Measurements from ENCODE around the gene EPHB2.

EPHB2 gene

DNA sequence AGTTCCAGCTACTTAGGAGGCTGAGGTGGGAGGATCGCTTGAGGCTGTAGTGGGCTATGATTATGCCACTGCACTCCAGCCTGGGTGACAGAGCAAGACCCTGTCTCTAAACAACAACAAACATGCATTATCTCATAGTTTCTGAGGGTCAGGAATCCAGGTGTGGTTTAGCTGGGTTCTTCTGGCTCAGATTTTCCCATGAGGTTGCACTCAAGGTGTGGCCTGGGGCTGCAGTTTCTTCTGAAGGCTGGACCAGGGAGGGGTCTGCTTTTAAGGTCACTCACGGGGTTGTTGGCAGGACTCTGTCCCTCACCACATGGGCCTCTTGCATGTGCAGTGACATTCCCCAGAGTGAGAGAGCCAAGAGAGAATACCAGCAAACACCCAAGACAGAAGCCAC lies 77.0 kb downstream of the EPHB2 start:
- no peak overlapping the region for H3K4me3 ChIP-seq (ENCODE audit: low read length)
- H3K9me2 ChIP-seq (replicated peaks; ENCODE audit: insufficient read depth, low read length) = no peaks in the 10 kb centered on the region
- H3K79me2 ChIP-seq (ENCODE audit: low read length) = no peaks in the 10 kb centered on the region
- no peaks in the 10 kb centered on the region for H3K4me1 ChIP-seq (ENCODE audit: low read length)
- H3K4me2 ChIP-seq (ENCODE audit: low read depth, low read length) = no peak overlapping the region
- no peaks in the 10 kb centered on the region for H3K9me3 ChIP-seq (replicated peaks; ENCODE audit: insufficient read depth, low read length)
- H3K27ac ChIP-seq (ENCODE audit: low read length) = no peak overlapping the region
- no peak for DNase-seq
- no peak overlapping the region for H2AFZ ChIP-seq (ENCODE audit: low read length)
- no peaks in the 10 kb centered on the region for H3F3A ChIP-seq (ENCODE audit: insufficient read depth, low read length)
- TF ChIP-seq, protein P1, sequence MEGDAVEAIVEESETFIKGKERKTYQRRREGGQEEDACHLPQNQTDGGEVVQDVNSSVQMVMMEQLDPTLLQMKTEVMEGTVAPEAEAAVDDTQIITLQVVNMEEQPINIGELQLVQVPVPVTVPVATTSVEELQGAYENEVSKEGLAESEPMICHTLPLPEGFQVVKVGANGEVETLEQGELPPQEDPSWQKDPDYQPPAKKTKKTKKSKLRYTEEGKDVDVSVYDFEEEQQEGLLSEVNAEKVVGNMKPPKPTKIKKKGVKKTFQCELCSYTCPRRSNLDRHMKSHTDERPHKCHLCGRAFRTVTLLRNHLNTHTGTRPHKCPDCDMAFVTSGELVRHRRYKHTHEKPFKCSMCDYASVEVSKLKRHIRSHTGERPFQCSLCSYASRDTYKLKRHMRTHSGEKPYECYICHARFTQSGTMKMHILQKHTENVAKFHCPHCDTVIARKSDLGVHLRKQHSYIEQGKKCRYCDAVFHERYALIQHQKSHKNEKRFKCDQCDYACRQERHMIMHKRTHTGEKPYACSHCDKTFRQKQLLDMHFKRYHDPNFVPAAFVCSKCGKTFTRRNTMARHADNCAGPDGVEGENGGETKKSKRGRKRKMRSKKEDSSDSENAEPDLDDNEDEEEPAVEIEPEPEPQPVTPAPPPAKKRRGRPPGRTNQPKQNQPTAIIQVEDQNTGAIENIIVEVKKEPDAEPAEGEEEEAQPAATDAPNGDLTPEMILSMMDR (IDR thresholded peaks at IDR 0.05; ENCODE audit: low read length) = no peak
- TF ChIP-seq EZH2 (optimal IDR thresholded peaks at IDR 0.05; ENCODE audit: low read depth, low read length) = no peak
- TF ChIP-seq EZH2phosphoT487 (IDR thresholded peaks at IDR 0.05; ENCODE audit: low read length) = no peak
- H3K9ac ChIP-seq (ENCODE audit: low read length) = no peak overlapping the region
- H4K20me1 ChIP-seq (ENCODE audit: insufficient read depth, low read length) = no peaks in the 10 kb centered on the region
- H3K36me3 ChIP-seq (replicated peaks; ENCODE audit: insufficient read depth, low read length) = no peaks in the 10 kb centered on the region
- H3K27me3 ChIP-seq (replicated peaks; ENCODE audit: insufficient read depth, low read length) = peaks cover 94% of the 10 kb centered on the region

DNA sequence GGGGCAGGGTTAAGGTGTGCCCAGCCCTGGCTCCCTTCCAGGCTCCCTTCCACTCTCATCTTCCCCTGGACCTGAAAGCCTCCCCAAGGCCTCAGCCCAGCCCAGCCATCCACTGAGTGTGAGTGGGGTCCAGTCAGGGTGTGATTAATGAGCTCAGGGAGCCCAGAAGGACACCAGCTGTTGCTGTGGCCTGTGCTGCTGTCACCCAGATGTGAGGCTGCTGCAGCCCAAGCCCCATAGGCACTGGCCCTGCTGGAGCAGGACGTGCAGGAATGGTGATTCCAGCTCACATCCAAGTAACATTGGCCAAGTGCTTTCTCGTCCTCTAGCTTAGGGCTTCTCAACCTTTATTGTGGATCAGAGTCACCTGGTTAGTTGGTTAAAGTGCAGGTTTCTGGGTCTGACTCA lies 77.6 kb downstream of the EPHB2 start:
- no peaks in the 10 kb centered on the region for H3K79me2 ChIP-seq (ENCODE audit: low read length)
- DNase-seq = no peak
- no peak overlapping the region for H3K4me2 ChIP-seq (ENCODE audit: low read depth, low read length)
- H3K27ac ChIP-seq (ENCODE audit: low read length) = no peak overlapping the region
- no peaks in the 10 kb centered on the region for H3K9me2 ChIP-seq (replicated peaks; ENCODE audit: insufficient read depth, low read length)
- TF ChIP-seq, protein P1 (IDR thresholded peaks at IDR 0.05; ENCODE audit: low read length) = no peak
- no peak for TF ChIP-seq EZH2 (optimal IDR thresholded peaks at IDR 0.05; ENCODE audit: low read depth, low read length)
- TF ChIP-seq EZH2phosphoT487 (IDR thresholded peaks at IDR 0.05; ENCODE audit: low read length) = no peak
- no peaks in the 10 kb centered on the region for H4K20me1 ChIP-seq (ENCODE audit: insufficient read depth, low read length)
- H3K36me3 ChIP-seq (replicated peaks; ENCODE audit: insufficient read depth, low read length) = no peaks in the 10 kb centered on the region
- H3K9me3 ChIP-seq (replicated peaks; ENCODE audit: insufficient read depth, low read length) = no peaks in the 10 kb centered on the region
- H2AFZ ChIP-seq (ENCODE audit: low read length) = no peak overlapping the region
- peaks cover 94% of the 10 kb centered on the region for H3K27me3 ChIP-seq (replicated peaks; ENCODE audit: insufficient read depth, low read length)
- no peak overlapping the region for H3K4me3 ChIP-seq (ENCODE audit: low read length)
- H3F3A ChIP-seq (ENCODE audit: insufficient read depth, low read length) = no peaks in the 10 kb centered on the region
- H3K4me1 ChIP-seq (ENCODE audit: low read length) = no peaks in the 10 kb centered on the region
- no peak overlapping the region for H3K9ac ChIP-seq (ENCODE audit: low read length)

DNA sequence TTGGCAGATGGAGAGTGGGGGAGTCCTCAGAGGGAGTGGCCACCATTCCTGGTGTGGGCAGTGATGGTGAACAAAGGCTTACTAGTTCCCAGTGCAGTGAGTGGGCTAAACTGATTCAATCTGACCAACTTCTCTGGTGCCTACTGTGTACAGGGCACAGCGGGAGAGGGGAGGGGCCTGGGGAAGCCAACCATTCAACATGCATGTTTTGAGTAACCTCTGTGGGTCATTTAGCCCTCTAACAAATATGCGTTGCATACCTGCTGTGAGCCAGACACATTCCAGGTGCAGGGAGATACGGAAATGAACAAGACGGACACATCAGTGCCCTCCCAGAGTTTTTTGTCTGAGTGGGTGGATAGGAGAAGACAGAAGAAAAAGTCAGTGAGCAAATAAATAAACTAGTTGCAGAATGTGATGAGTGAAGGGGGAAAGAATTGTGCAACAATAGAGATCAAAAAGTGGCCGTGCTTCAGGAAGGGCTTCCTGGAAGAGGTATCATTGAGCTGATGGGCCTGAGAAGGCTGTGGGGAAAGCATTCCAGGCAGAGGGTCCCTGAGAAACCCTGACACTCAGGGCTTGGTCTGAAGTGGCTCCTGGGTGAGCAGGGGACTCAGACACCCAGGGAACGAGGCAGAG lies 78.8 kb downstream of the EPHB2 start:
- TF ChIP-seq, protein P1 (IDR thresholded peaks at IDR 0.05; ENCODE audit: low read length) = no peak
- TF ChIP-seq EZH2 (optimal IDR thresholded peaks at IDR 0.05; ENCODE audit: low read depth, low read length) (no peak), EZH2phosphoT487 (IDR thresholded peaks at IDR 0.05; ENCODE audit: low read length) (no peak)
- Histone ChIP-seq H3K9me3 (replicated peaks; ENCODE audit: insufficient read depth, low read length) (no peaks in the 10 kb centered on the region), H3K79me2 (ENCODE audit: low read length) (no peaks in the 10 kb centered on the region), H3K9ac (ENCODE audit: low read length) (no peak overlapping the region), H3F3A (ENCODE audit: insufficient read depth, low read length) (no peaks in the 10 kb centered on the region), H3K4me2 (ENCODE audit: low read depth, low read length) (no peak overlapping the region), H2AFZ (ENCODE audit: low read length) (no peak overlapping the region), H3K27me3 (replicated peaks; ENCODE audit: insufficient read depth, low read length) (peaks cover 94% of the 10 kb centered on the region), H4K20me1 (ENCODE audit: insufficient read depth, low read length) (no peaks in the 10 kb centered on the region), H3K9me2 (replicated peaks; ENCODE audit: insufficient read depth, low read length) (no peaks in the 10 kb centered on the region), H3K27ac (ENCODE audit: low read length) (no peak overlapping the region), H3K36me3 (replicated peaks; ENCODE audit: insufficient read depth, low read length) (no peaks in the 10 kb centered on the region), H3K4me3 (ENCODE audit: low read length) (no peak overlapping the region), H3K4me1 (ENCODE audit: low read length) (no peaks in the 10 kb centered on the region)
- DNase-seq = no peak

Data from MM.1S (cell line).